PC-9 (cell line): ENCODE results near the gene ZNF282.

ENCODE experiments used
- CTCF ChIP-seq: fragments of 200-600 bp; sonication (generic); conservative IDR thresholded peaks from 2 replicates; pipeline ENCODE4 v1.6.1; 2017; ENCODE audit warnings: mixed run types, antibody characterized with exemption, mild to moderate bottlenecking, moderate library complexity
- EZH2 ChIP-seq: fragments of 200-600 bp; sonication (generic); IDR thresholded peaks from 2 replicates; pipeline ENCODE4 v1.8.0; 2017; ENCODE audit warnings: antibody characterized with exemption, low read depth

- no peak for TF ChIP-seq CTCF
- no peak for TF ChIP-seq EZH2
Observed at GRCh38 chr7:149188213-149188612, 7.1 kb upstream of the ZNF282 start.
